Naive thymus-derived CD4-positive, alpha-beta T cell (primary cell): ENCODE results near the gene EEA1. TPM values are rescaled to one million over a fixed set of nuclear protein-coding genes. Genes with fewer than 3 reads are reported as not detected.
A peak's percentile ranks its signal among the peaks of the same experiment; 100 is the strongest.

Experiments used
- ATAC-seq: fragments of 150-1000 bp; cut with Tn5 transposase; 2 replicates; pipeline ENCODE4 v1.10.0; 2021; ENCODE audit warnings: mild to moderate bottlenecking, moderate library complexity
- CTCF ChIA-PET: fragments of 350-600 bp; sonication (Branson Sonifier 250); formaldehyde crosslinking; loops from one replicate; lab custom pipeline; 2021; ENCODE audit warnings: antibody characterized with exemption; lab: Charles Lee
- POLR2A ChIA-PET: fragments of 350-600 bp; sonication (Branson Sonifier 250); formaldehyde crosslinking; loops from one replicate; lab custom pipeline; 2021; ENCODE audit warnings: antibody characterized with exemption, inconsistent platforms; lab: Charles Lee
- DNase-seq, 9 donors: peaks; one replicate each; pipeline versions ENCODE4 v3.0.0 to v3.0.0-alpha.2; 2020 to 2022; ENCODE audit warnings: mixed read lengths in 1 of 9
- H3K27ac ChIP-seq: one replicate; pipeline ENCODE4 v1.7.0; 2013; ENCODE audit warnings: mild to moderate bottlenecking, low read depth, low read length, moderate library complexity
- H3K27me3 ChIP-seq, 2 donors: one replicate each; pipeline ENCODE4 v1.7.0; 2013; ENCODE audit warnings: low read length in 2 of 2, mild to moderate bottlenecking in 2 of 2, moderate library complexity in 2 of 2; ENCODE audit not compliant: control insufficient read depth in 2 of 2, insufficient read depth in 2 of 2
- H3K36me3 ChIP-seq, 3 experiments: 1 replicate in 2 of 3; 2 replicates in 1 of 3; pipeline ENCODE4 v1.7.0; 2013; ENCODE audit warnings: low read length in 3 of 3, mild to moderate bottlenecking in 3 of 3, moderate library complexity in 1 of 3; ENCODE audit not compliant: insufficient read depth in 3 of 3, control insufficient read depth in 2 of 3
- H3K4me1 ChIP-seq, 2 donors: one replicate each; pipeline ENCODE4 v1.7.0; 2013; ENCODE audit warnings: low read length in 2 of 2, mild to moderate bottlenecking in 2 of 2, moderate library complexity in 1 of 2; ENCODE audit not compliant: control insufficient read depth in 2 of 2, insufficient read depth in 2 of 2
- H3K4me3 ChIP-seq: 2 replicates; pipeline ENCODE4 v1.7.0; 2013; ENCODE audit warnings: mild to moderate bottlenecking, low read length
- H3K9me3 ChIP-seq, 3 experiments: 1 replicate in 2 of 3; 2 replicates in 1 of 3; pipeline ENCODE4 v1.7.0; 2013; ENCODE audit warnings: low read length in 3 of 3; ENCODE audit not compliant: control insufficient read depth in 2 of 3
- H3K27ac Mint-ChIP-seq, 9 donors: one replicate each; pipeline ENCODE4 v1.8.0; 2020 to 2022; ENCODE audit warnings: mixed read lengths in 9 of 9, mild to moderate bottlenecking in 8 of 9, moderate library complexity in 5 of 9, inconsistent platforms in 2 of 9
- H3K27me3 Mint-ChIP-seq, 5 donors: one replicate each; pipeline ENCODE4 v1.8.0; 2021 to 2022; ENCODE audit warnings: mixed read lengths in 5 of 5, mild to moderate bottlenecking in 1 of 5
- H3K36me3 Mint-ChIP-seq, 5 donors: one replicate each; pipeline ENCODE4 v1.8.0; 2020 to 2022; ENCODE audit warnings: mixed read lengths in 5 of 5, mild to moderate bottlenecking in 3 of 5, inconsistent platforms in 1 of 5
- H3K4me1 Mint-ChIP-seq, 7 donors: one replicate each; pipeline ENCODE4 v1.8.0; 2020 to 2022; ENCODE audit warnings: mixed read lengths in 7 of 7, mild to moderate bottlenecking in 3 of 7, inconsistent platforms in 1 of 7
- H3K4me3 Mint-ChIP-seq, 10 donors: one replicate each; pipeline ENCODE4 v1.8.0; 2020 to 2022; ENCODE audit warnings: mild to moderate bottlenecking in 10 of 10, mixed read lengths in 10 of 10, moderate library complexity in 6 of 10, inconsistent platforms in 2 of 10
- H3K9me3 Mint-ChIP-seq, 11 donors: one replicate each; pipeline ENCODE4 v1.8.0; 2020 to 2022; ENCODE audit warnings: mixed read lengths in 11 of 11, mild to moderate bottlenecking in 4 of 11, inconsistent platforms in 1 of 11, moderate library complexity in 1 of 11
- intact Hi-C, 2 donors: fragments of 100-400 bp; cut with micrococcal nuclease; formaldehyde crosslinking; loops; one replicate each; pipeline ENCODE4 v1.15.1; 2023
- polyA plus RNA-seq, 2 donors: library from polyadenylated mRNA; unstranded; fragments of 300-500 nt; fragmentation: Illumina TruSeq; gene quantifications; one replicate each; pipeline ENCODE4 v1.2.3, GENCODE V29; 2021
- total RNA-seq, 6 experiments: library from RNA in 5 of 6; stranded (reverse) in 5 of 6; gene quantifications; 1 replicate in 5 of 6; 2 replicates in 1 of 6; pipeline ENCODE4 v1.2.3 and lab custom pipeline; 2021 to 2026

Gene EEA1
- total and polyA plus RNA-seq, 7 experiments from 2014 or later = 20.9 to 28.3 (median 22.2) TPM

- POLR2A ChIA-PET = interaction anchor here (0.6 to 10.9 kb wide), 4 partner anchors 12 to 126 kb away, joined by 3 to 127 read pairs (median 3); partner anchors contain the start of gene EEA1
- Mint-ChIP-seq H3K9me3 (peaks cover 0 to 27% (median 1%) of the 10 kb centered on the region in 11 donors), H3K27ac (peak overlapping the region in 8 of 9 donors; percentile 60 to 96 (median 85)), H3K36me3 (peaks cover 0 to 30% (median 13%) of the 10 kb centered on the region in 5 donors), H3K4me1 (peaks cover 37 to 82% (median 67%) of the 10 kb centered on the region in 7 donors), H3K27me3 (no peaks in the 10 kb centered on the region), H3K4me3 (peak overlapping the region in 8 of 10 donors; percentile 6 to 68 (median 52))
- no peak overlapping the region for H3K4me3 ChIP-seq
- no peaks in the 10 kb centered on the region for H3K36me3 ChIP-seq
- DNase-seq (no peak), ATAC-seq (peak; percentile 15)
- H3K27ac ChIP-seq = peak overlapping the region; percentile 30
- H3K27me3 ChIP-seq = no peaks in the 10 kb centered on the region
- H3K9me3 ChIP-seq = no peaks in the 10 kb centered on the region
- CTCF ChIA-PET = interaction anchor here (0.5 to 6.5 kb wide), 4 partner anchors 13 to 1986 kb away, joined by 3 to 52 read pairs (median 4); partner anchors contain the start of gene EEA1
- H3K4me1 ChIP-seq = peaks cover 6 to 36% of the 10 kb centered on the region in 2 donors
- intact Hi-C loops = no loop called here
These were observed 17.8 kb downstream of the EEA1 start for GRCh38 chr12:92911339-92911738.

- peaks cover 0 to 22% (median 1%) of the 10 kb centered on the region in 5 donors for H3K36me3 Mint-ChIP-seq
- ATAC-seq (peak; percentile 86), DNase-seq (peak in 7 of 9 donors; percentile 65 to 80 (median 75))
- H3K9me3 Mint-ChIP-seq = peaks cover 0 to 23% (median 1%) of the 10 kb centered on the region in 11 donors
- H3K27me3 Mint-ChIP-seq = no peaks in the 10 kb centered on the region
- intact Hi-C loops = loop anchor here (1.0 kb wide), 2 partner anchors 19 to 21 kb away; partner anchors contain the start of gene EEA1 (in 1 of the 2)
- H3K4me1 ChIP-seq = peaks cover 6 to 36% of the 10 kb centered on the region in 2 donors
- H3K9me3 ChIP-seq = no peaks in the 10 kb centered on the region
- ChIA-PET CTCF (interaction anchor here (6.5 kb wide), 1 partner anchor 20 kb away, joined by 52 read pairs; the partner anchor contains the start of gene EEA1), POLR2A (interaction anchor here (1.3 to 10.9 kb wide), 2 partner anchors 9 to 20 kb away, joined by 6 to 127 read pairs; partner anchors contain the start of gene EEA1)
- H3K4me3 Mint-ChIP-seq = peak overlapping the region in 9 of 10 donors; percentile 26 to 81 (median 63)
- H3K36me3 ChIP-seq = no peaks in the 10 kb centered on the region
- peak overlapping the region; percentile 0 to 83 (median 59) for H3K27ac Mint-ChIP-seq
- no peak overlapping the region for H3K4me3 ChIP-seq
- no peaks in the 10 kb centered on the region for H3K27me3 ChIP-seq
- H3K27ac ChIP-seq = peak overlapping the region; percentile 38
- peaks cover 34 to 84% (median 62%) of the 10 kb centered on the region in 7 donors for H3K4me1 Mint-ChIP-seq
These were observed 21.0 kb downstream of the EEA1 start for GRCh38 chr12:92908108-92908507.

- H3K9me3 ChIP-seq = no peaks in the 10 kb centered on the region
- H3K27ac ChIP-seq = peak overlapping the region; percentile 53
- H3K4me3 ChIP-seq = no peak overlapping the region
- ChIA-PET CTCF (interaction anchor here (0.9 to 6.5 kb wide), 3 partner anchors 15 to 122 kb away, joined by 3 to 52 read pairs (median 3); partner anchors contain the start of gene EEA1), POLR2A (interaction anchor here (0.6 to 10.9 kb wide), 2 partner anchors 23 to 419 kb away, joined by 3 to 127 read pairs; partner anchors contain the start of gene EEA1)
- Mint-ChIP-seq H3K4me3 (peak overlapping the region in 9 of 10 donors; percentile 76 to 92 (median 83)), H3K27ac (peak overlapping the region in 8 of 9 donors; percentile 69 to 92 (median 86)), H3K9me3 (peaks cover 0 to 18% (median 0%) of the 10 kb centered on the region in 11 donors), H3K27me3 (no peaks in the 10 kb centered on the region), H3K36me3 (peaks cover 0 to 15% (median 0%) of the 10 kb centered on the region in 5 donors), H3K4me1 (peaks cover 20 to 82% (median 44%) of the 10 kb centered on the region in 7 donors)
- peaks cover 6 to 15% of the 10 kb centered on the region in 2 donors for H3K4me1 ChIP-seq
- intact Hi-C loops = loop anchor here in 1 of 2 donors (2.0 kb wide), 1 partner anchor 15 kb away; no protein-coding TSS in a partner anchor
- H3K36me3 ChIP-seq = no peaks in the 10 kb centered on the region
- DNase-seq = no peak
- ATAC-seq = no peak
- no peaks in the 10 kb centered on the region for H3K27me3 ChIP-seq
These were observed 23.1 kb downstream of the EEA1 start for GRCh38 chr12:92905811-92906554.

GRCh38 chr12:92905258-92905810, 23.8 kb downstream of the EEA1 start:
- H3K4me1 ChIP-seq = peaks cover 6 to 11% of the 10 kb centered on the region in 2 donors
- peak overlapping the region; percentile 64 for H3K27ac ChIP-seq
- ATAC-seq = no peak
- ChIA-PET CTCF (interaction anchor here (0.7 to 6.5 kb wide), 4 partner anchors 21 to 515 kb away, joined by 3 to 52 read pairs (median 3); partner anchors contain the start of gene EEA1), POLR2A (interaction anchor here (0.6 to 10.9 kb wide), 3 partner anchors 23 to 100 kb away, joined by 3 to 127 read pairs (median 3); partner anchors contain the start of gene EEA1)
- no peaks in the 10 kb centered on the region for H3K36me3 ChIP-seq
- Mint-ChIP-seq H3K27me3 (no peaks in the 10 kb centered on the region), H3K4me3 (peak overlapping the region in 9 of 10 donors; percentile 76 to 92 (median 83)), H3K9me3 (peaks cover 0 to 15% (median 0%) of the 10 kb centered on the region in 11 donors), H3K27ac (peak overlapping the region in 8 of 9 donors; percentile 69 to 92 (median 86)), H3K4me1 (peaks cover 20 to 78% (median 42%) of the 10 kb centered on the region in 7 donors), H3K36me3 (peaks cover 0 to 15% (median 0%) of the 10 kb centered on the region in 5 donors)
- intact Hi-C loops = no loop called here
- peak in 6 of 9 donors; percentile 26 to 50 (median 42) for DNase-seq
- no peaks in the 10 kb centered on the region for H3K9me3 ChIP-seq
- H3K4me3 ChIP-seq = peak overlapping the region; percentile 61
- no peaks in the 10 kb centered on the region for H3K27me3 ChIP-seq

GRCh38 chr12:92900941-92901340, 28.2 kb downstream of the EEA1 start:
- H3K9me3 Mint-ChIP-seq = peaks cover 0 to 4% (median 0%) of the 10 kb centered on the region in 11 donors
- H3K4me3 Mint-ChIP-seq = no peak overlapping the region
- Histone ChIP-seq H3K27ac (no peak overlapping the region), H3K36me3 (peaks cover 0 to 6% (median 0%) of the 10 kb centered on the region in 3 experiments), H3K4me3 (no peak overlapping the region), H3K27me3 (no peaks in the 10 kb centered on the region), H3K4me1 (peaks cover 0 to 4% of the 10 kb centered on the region in 2 donors), H3K9me3 (no peaks in the 10 kb centered on the region)
- intact Hi-C loops = no loop called here
- CTCF ChIA-PET = no interaction called here
- DNase-seq (no peak), ATAC-seq (no peak)
- POLR2A ChIA-PET = interaction anchor here (1.3 kb wide), 1 partner anchor 29 kb away, joined by 5 read pairs; the partner anchor contains the start of gene EEA1
- peaks cover 12 to 70% (median 52%) of the 10 kb centered on the region in 7 donors for H3K4me1 Mint-ChIP-seq
- peaks cover 7 to 19% (median 13%) of the 10 kb centered on the region in 5 donors for H3K36me3 Mint-ChIP-seq
- H3K27ac Mint-ChIP-seq = peak overlapping the region in 2 of 9 donors; percentile 26 to 50
- no peaks in the 10 kb centered on the region for H3K27me3 Mint-ChIP-seq
